DOHH2 (cell line): ENCODE results near the gene NUP35.

ENCODE experiments used
- EZH2phosphoT487 ChIP-seq: fragments of 200-600 bp; sonication (generic); IDR thresholded peaks from 2 replicates; pipeline ENCODE4 v1.6.1; 2017; ENCODE audit warnings: borderline replicate concordance, mild to moderate bottlenecking, antibody characterized with exemption, low read length, moderate library complexity, mixed read lengths
- TF ChIP-seq, protein P1 (sequence below): fragments of 200-600 bp; sonication (generic); IDR thresholded peaks from one replicate; pipeline ENCODE4 v1.5.1; 2014; ENCODE audit warnings: antibody characterized with exemption, mild to moderate bottlenecking, low read depth, low read length; ENCODE audit not compliant: poor library complexity, severe bottlenecking

DNA sequence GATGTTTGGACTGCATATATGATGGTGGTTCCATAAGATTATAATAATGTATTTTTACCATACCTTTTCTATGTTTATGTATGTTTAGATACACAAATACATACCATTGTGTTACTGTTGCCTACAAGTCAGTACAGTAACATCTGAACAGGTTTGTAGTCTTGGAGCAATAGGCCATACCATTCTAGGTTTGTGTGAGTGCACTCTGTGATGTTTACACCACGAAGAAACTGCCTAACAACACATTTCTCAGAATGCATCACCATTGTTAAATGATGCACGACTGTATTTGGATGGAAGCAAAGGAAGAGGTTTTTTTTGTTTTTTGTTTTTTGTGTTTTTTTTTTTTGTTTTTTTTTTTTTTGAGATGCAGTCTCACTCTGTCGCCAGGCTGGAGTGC is 36.2 kb upstream of the NUP35 start:
- TF ChIP-seq, protein P1, sequence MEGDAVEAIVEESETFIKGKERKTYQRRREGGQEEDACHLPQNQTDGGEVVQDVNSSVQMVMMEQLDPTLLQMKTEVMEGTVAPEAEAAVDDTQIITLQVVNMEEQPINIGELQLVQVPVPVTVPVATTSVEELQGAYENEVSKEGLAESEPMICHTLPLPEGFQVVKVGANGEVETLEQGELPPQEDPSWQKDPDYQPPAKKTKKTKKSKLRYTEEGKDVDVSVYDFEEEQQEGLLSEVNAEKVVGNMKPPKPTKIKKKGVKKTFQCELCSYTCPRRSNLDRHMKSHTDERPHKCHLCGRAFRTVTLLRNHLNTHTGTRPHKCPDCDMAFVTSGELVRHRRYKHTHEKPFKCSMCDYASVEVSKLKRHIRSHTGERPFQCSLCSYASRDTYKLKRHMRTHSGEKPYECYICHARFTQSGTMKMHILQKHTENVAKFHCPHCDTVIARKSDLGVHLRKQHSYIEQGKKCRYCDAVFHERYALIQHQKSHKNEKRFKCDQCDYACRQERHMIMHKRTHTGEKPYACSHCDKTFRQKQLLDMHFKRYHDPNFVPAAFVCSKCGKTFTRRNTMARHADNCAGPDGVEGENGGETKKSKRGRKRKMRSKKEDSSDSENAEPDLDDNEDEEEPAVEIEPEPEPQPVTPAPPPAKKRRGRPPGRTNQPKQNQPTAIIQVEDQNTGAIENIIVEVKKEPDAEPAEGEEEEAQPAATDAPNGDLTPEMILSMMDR: no peak
- TF ChIP-seq EZH2phosphoT487: no peak
